ENCODE results near the gene TMED8. TPM values are rescaled to one million over a fixed set of nuclear protein-coding genes. Genes with fewer than 3 reads are reported as not detected.

Gene TMED8
- total RNA-seq, 1 experiment from 2014 or later: 21.2 TPM

DNA sequence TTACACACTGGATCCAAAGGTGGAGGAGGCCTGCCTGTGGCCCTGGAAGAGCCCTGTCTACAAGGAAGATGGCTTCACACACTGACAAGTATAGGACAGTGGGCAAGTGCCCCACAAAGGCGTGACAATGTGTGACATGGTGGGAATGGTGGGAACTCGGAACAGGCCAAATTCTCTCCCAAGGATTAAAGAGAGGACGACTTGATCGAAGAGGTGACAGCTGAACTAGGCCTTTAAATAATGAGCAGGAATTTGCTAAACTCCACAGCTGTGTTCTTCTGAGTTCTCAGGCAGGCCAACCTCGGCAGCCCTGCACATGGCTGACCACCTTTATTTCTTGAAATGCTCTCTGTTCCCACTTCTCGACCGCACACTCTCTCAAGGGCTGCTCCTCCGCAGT is 80.0 kb downstream of the TMED8 start:
- no peak overlapping the region for H3K9ac ChIP-seq (ENCODE audit: low read length)
- H3K27ac ChIP-seq (ENCODE audit: low read depth, low read length): no peak overlapping the region
- no peak overlapping the region for H2AFZ ChIP-seq (ENCODE audit: low read depth, low read length, poor library complexity, severe bottlenecking)
- no TSS peak for BruUV-seq (replicated peaks)
- H3K4me2 ChIP-seq (ENCODE audit: low read length): no peak overlapping the region
- H3K4me3 ChIP-seq (replicated peaks in 1 of 2; ENCODE audit: low read depth in 1 of 2, low read length in 2 of 2): no peak overlapping the region
- H4K20me1 ChIP-seq (ENCODE audit: insufficient read depth): no peaks in the 10 kb centered on the region
- DNase-seq (ENCODE audit: low read depth, low spot score): no peak
- ChIA-PET CTCF (no interaction called here), RAD21 (ENCODE audit: low non-redundant PET in 1 of 2, low total read pairs in 2 of 2, uncharacterized antibody in 2 of 2, unreplicated experiment in 2 of 2) (no interaction called here), POLR2A (no interaction called here)
- no peaks in the 10 kb centered on the region for H3K9me3 ChIP-seq (ENCODE audit: control insufficient read depth in 1 of 2, insufficient read depth in 1 of 2, low read depth in 1 of 2, low read length in 2 of 2)
- intact Hi-C loops (cut with micrococcal nuclease): no loop called here
- no peaks in the 10 kb centered on the region for H3K79me2 ChIP-seq (ENCODE audit: insufficient read depth, low read length)
- no peak for ATAC-seq
- TF ChIP-seq, protein P1, sequence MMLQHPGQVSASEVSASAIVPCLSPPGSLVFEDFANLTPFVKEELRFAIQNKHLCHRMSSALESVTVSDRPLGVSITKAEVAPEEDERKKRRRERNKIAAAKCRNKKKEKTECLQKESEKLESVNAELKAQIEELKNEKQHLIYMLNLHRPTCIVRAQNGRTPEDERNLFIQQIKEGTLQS (IDR thresholded peaks at IDR 0.05): no peak
- TF ChIP-seq POLR2AphosphoS5 (IDR thresholded peaks at IDR 0.05; ENCODE audit: low read depth, low read length) (no peak), SRF (IDR thresholded peaks at IDR 0.05; ENCODE audit: low read depth) (no peak)
- TF ChIP-seq, protein P2, sequence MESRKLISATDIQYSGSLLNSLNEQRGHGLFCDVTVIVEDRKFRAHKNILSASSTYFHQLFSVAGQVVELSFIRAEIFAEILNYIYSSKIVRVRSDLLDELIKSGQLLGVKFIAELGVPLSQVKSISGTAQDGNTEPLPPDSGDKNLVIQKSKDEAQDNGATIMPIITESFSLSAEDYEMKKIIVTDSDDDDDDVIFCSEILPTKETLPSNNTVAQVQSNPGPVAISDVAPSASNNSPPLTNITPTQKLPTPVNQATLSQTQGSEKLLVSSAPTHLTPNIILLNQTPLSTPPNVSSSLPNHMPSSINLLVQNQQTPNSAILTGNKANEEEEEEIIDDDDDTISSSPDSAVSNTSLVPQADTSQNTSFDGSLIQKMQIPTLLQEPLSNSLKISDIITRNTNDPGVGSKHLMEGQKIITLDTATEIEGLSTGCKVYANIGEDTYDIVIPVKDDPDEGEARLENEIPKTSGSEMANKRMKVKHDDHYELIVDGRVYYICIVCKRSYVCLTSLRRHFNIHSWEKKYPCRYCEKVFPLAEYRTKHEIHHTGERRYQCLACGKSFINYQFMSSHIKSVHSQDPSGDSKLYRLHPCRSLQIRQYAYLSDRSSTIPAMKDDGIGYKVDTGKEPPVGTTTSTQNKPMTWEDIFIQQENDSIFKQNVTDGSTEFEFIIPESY (IDR thresholded peaks at IDR 0.05; ENCODE audit: extremely low read depth, insufficient replicate concordance, low read length): no peak
- no peaks in the 10 kb centered on the region for H3K9me2 ChIP-seq (ENCODE audit: insufficient read depth)
- H3K36me3 ChIP-seq (ENCODE audit: control insufficient read depth in 1 of 2, insufficient read depth in 2 of 2, low read length in 2 of 2): peaks cover 2 to 13% of the 10 kb centered on the region in 2 experiments; a peak in 1 of 4 replicates
- no peaks in the 10 kb centered on the region for H3K27me3 ChIP-seq (ENCODE audit: insufficient read depth, low read length)
- H3K4me1 ChIP-seq (ENCODE audit: control insufficient read depth in 1 of 2, insufficient read depth in 2 of 2, low read length in 2 of 2): no peaks in the 10 kb centered on the region

DNA sequence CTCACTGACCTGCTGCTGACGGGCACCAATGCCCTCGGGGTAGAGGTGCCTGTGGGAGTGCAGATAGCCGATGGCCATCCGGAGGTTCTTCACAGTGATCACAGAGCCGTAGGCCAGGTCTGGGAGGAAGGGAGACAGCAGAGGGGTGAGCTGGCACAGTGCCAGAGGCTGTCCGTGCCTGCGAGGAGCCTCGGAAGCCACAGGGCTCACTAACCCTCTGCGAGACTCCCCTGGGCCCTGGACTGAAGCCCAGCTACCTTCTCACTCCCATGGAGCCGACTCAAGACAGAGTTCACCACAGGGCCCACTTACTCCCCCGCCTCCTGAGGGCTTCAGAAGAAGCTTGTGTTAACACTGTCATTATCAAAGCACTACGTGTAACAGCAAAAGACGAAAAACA is 80.7 kb downstream of the TMED8 start:
- CTCF ChIA-PET: no interaction called here
- Histone ChIP-seq H3K27ac (ENCODE audit: low read depth, low read length) (no peak overlapping the region), H3K9me3 (ENCODE audit: control insufficient read depth in 1 of 2, insufficient read depth in 1 of 2, low read depth in 1 of 2, low read length in 2 of 2) (no peaks in the 10 kb centered on the region), H3K79me2 (ENCODE audit: insufficient read depth, low read length) (no peaks in the 10 kb centered on the region), H3K4me3 (replicated peaks in 1 of 2; ENCODE audit: low read depth in 1 of 2, low read length in 2 of 2) (no peak overlapping the region), H3K9me2 (ENCODE audit: insufficient read depth) (no peaks in the 10 kb centered on the region), H2AFZ (ENCODE audit: low read depth, low read length, poor library complexity, severe bottlenecking) (no peak overlapping the region), H4K20me1 (ENCODE audit: insufficient read depth) (no peaks in the 10 kb centered on the region), H3K36me3 (ENCODE audit: control insufficient read depth in 1 of 2, insufficient read depth in 2 of 2, low read length in 2 of 2) (peaks cover 2 to 13% of the 10 kb centered on the region in 2 experiments; a peak in 1 of 4 replicates), H3K9ac (ENCODE audit: low read length) (no peak overlapping the region), H3K4me2 (ENCODE audit: low read length) (no peak overlapping the region), H3K27me3 (ENCODE audit: insufficient read depth, low read length) (no peaks in the 10 kb centered on the region), H3K4me1 (ENCODE audit: control insufficient read depth in 1 of 2, insufficient read depth in 2 of 2, low read length in 2 of 2) (no peaks in the 10 kb centered on the region)
- intact Hi-C loops (cut with micrococcal nuclease): no loop called here
- BruUV-seq (replicated peaks): no TSS peak
- POLR2A ChIA-PET: no interaction called here
- ATAC-seq: no peak
- RAD21 ChIA-PET (ENCODE audit: low non-redundant PET in 1 of 2, low total read pairs in 2 of 2, uncharacterized antibody in 2 of 2, unreplicated experiment in 2 of 2): no interaction called here
- no peak for DNase-seq (ENCODE audit: low read depth, low spot score)
- TF ChIP-seq SRF (IDR thresholded peaks at IDR 0.05; ENCODE audit: low read depth) (no peak), CEBPB (IDR thresholded peaks at IDR 0.05; ENCODE audit: low read depth) (no peak), ZNF274 (IDR thresholded peaks at IDR 0.05; ENCODE audit: low read depth, low read length) (no peak), EGR1 (IDR thresholded peaks at IDR 0.05; ENCODE audit: low read depth) (no peak), CBX3 (IDR thresholded peaks at IDR 0.05; ENCODE audit: low read depth) (no peak), YY1 (IDR thresholded peaks at IDR 0.05; ENCODE audit: extremely low read depth, insufficient replicate concordance, low read depth, low read length) (no peak), EZH2 (IDR thresholded peaks at IDR 0.05) (no peak), ZFX (IDR thresholded peaks at IDR 0.05) (no peak)
- TF ChIP-seq, protein P3, sequence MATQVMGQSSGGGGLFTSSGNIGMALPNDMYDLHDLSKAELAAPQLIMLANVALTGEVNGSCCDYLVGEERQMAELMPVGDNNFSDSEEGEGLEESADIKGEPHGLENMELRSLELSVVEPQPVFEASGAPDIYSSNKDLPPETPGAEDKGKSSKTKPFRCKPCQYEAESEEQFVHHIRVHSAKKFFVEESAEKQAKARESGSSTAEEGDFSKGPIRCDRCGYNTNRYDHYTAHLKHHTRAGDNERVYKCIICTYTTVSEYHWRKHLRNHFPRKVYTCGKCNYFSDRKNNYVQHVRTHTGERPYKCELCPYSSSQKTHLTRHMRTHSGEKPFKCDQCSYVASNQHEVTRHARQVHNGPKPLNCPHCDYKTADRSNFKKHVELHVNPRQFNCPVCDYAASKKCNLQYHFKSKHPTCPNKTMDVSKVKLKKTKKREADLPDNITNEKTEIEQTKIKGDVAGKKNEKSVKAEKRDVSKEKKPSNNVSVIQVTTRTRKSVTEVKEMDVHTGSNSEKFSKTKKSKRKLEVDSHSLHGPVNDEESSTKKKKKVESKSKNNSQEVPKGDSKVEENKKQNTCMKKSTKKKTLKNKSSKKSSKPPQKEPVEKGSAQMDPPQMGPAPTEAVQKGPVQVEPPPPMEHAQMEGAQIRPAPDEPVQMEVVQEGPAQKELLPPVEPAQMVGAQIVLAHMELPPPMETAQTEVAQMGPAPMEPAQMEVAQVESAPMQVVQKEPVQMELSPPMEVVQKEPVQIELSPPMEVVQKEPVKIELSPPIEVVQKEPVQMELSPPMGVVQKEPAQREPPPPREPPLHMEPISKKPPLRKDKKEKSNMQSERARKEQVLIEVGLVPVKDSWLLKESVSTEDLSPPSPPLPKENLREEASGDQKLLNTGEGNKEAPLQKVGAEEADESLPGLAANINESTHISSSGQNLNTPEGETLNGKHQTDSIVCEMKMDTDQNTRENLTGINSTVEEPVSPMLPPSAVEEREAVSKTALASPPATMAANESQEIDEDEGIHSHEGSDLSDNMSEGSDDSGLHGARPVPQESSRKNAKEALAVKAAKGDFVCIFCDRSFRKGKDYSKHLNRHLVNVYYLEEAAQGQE (IDR thresholded peaks at IDR 0.05; ENCODE audit: low read depth): no peak
- TF ChIP-seq, protein P1 (IDR thresholded peaks at IDR 0.05): no peak
- TF ChIP-seq, protein P2 (IDR thresholded peaks at IDR 0.05; ENCODE audit: extremely low read depth, insufficient replicate concordance, low read length): no peak

All from HCT116 (cell line).